ENCODE data around the gene CABP5.

The CABP5 gene

GRCh38 chr19:48000846-48001245 is 43.0 kb downstream of the CABP5 start:
- WGBS, 2 experiments, result 82 to 88% methylated on average over 6 of the region's 6 CpGs
- H3K4me3 ChIP-seq (ENCODE audit: insufficient read depth, low read depth, low read length), result no peak overlapping the region
- H3K27me3 ChIP-seq (ENCODE audit: control insufficient read depth, insufficient read depth, low read length, poor library complexity, severe bottlenecking), result no peaks in the 10 kb centered on the region
- H3K4me1 ChIP-seq (ENCODE audit: control insufficient read depth, insufficient read depth, low read length), result no peaks in the 10 kb centered on the region
- H3K36me3 ChIP-seq (ENCODE audit: control insufficient read depth, insufficient read depth, low read length), result no peaks in the 10 kb centered on the region
- H3K9me3 ChIP-seq (ENCODE audit: control insufficient read depth, low read length), result no peaks in the 10 kb centered on the region
- no peak overlapping the region for H3K27ac ChIP-seq (ENCODE audit: insufficient read depth, low read depth, low read length, poor library complexity, severe bottlenecking)

- H3K27ac ChIP-seq (ENCODE audit: insufficient read depth, low read depth, low read length, poor library complexity, severe bottlenecking), result no peak overlapping the region
- no peak overlapping the region for H3K4me3 ChIP-seq (ENCODE audit: insufficient read depth, low read depth, low read length)
- WGBS, 2 experiments, result 89 to 93% methylated on average over 6 of the region's 6 CpGs
- no peaks in the 10 kb centered on the region for H3K27me3 ChIP-seq (ENCODE audit: control insufficient read depth, insufficient read depth, low read length, poor library complexity, severe bottlenecking)
- no peaks in the 10 kb centered on the region for H3K9me3 ChIP-seq (ENCODE audit: control insufficient read depth, low read length)
- no peaks in the 10 kb centered on the region for H3K4me1 ChIP-seq (ENCODE audit: control insufficient read depth, insufficient read depth, low read length)
- no peaks in the 10 kb centered on the region for H3K36me3 ChIP-seq (ENCODE audit: control insufficient read depth, insufficient read depth, low read length)
Observed at GRCh38 chr19:47998800-47999199, 45.1 kb downstream of the CABP5 start.

DNA sequence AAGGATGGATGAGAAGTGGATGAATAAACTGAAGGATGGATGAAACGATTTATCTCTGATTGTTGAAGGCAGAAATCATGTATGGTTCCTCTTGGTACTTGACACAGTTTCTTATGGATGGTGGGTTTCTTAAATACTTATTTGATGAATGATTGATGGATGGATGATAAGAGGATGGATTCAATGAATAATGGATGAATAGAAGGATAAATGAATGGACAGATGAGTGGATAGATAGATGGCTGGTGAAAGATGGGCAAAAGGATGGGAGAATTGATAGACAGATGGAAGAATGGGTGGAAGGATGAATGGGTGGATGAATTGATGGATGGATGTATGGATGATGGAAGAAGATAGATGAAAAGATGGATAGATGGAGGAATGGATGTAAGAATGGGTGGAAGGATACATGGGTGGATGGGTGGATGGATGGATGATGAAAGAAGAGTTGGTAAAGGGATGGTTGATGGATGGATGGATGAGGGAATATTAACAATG is 47.6 kb downstream of the CABP5 start:
- H3K27ac ChIP-seq (ENCODE audit: insufficient read depth, low read depth, low read length, poor library complexity, severe bottlenecking), result no peak overlapping the region
- H3K4me1 ChIP-seq (ENCODE audit: control insufficient read depth, insufficient read depth, low read length), result no peaks in the 10 kb centered on the region
- H3K27me3 ChIP-seq (ENCODE audit: control insufficient read depth, insufficient read depth, low read length, poor library complexity, severe bottlenecking), result no peaks in the 10 kb centered on the region
- no peaks in the 10 kb centered on the region for H3K36me3 ChIP-seq (ENCODE audit: control insufficient read depth, insufficient read depth, low read length)
- no peaks in the 10 kb centered on the region for H3K9me3 ChIP-seq (ENCODE audit: control insufficient read depth, low read length)
- 61 to 76% methylated on average over 1 of the region's 1 CpG for WGBS, 2 experiments
- H3K4me3 ChIP-seq (ENCODE audit: insufficient read depth, low read depth, low read length), result no peak overlapping the region

DNA sequence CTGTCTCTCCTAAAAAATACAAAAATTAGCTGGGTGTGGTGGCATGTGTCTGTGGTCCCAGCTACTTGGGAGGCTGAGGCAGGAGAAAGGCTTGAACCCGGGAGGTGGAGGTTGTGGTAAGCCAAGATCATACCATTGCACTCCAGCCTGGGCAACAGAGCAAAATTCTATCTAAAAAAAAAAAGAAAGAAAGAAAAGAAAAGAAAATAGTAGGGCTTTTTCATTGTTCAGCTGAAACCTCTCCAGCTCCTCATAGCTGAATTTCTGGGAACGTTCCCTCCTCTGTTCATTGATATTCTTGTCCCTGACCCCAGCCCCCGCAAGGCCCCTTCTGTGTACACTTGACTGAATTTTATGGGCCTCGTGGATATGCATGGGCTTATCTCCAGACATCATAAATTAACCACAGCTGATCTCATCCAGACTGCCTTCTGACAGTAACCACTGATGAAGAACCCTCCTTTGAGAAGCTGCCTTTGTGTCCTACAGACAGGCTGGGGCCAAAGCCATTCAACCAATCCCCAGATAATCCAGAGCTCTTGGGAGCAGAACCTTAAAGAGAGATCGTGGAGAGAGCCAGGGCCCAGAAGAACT is 49.6 kb downstream of the CABP5 start, which contains the start of gene ELSPBP1:
Gene ELSPBP1, plus strand, starts transcription at position 424 of the 594 bp plus-strand sequence. CDS start 14,036 bp downstream, outside the sequence.
- 81 to 85% methylated on average over 5 of the region's 5 CpGs for WGBS, 2 experiments

DNA sequence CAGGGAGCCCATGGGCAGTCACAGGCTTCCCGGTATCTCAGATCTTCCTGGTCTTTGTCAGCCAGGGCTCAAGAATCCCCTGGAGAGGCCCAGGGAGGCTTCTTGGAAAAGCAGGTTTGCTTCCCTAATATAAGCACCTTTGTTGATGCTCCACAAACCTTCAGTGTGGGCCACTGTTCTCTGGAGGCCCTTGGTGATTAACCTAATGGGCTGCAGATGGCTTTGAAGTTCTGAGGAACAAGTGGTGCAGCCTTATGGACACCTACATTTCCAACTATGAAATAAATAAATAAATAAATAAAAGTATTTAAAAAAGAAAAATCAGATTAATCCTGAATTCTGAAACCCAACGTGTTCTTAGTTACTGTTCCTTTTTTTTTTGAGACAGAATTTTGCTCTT is 51.8 kb downstream of the CABP5 start, which contains the start of gene BSPH1:
Gene BSPH1, minus strand, starts transcription at position 101 of the 400 bp plus-strand sequence. Its CDS starts 89 bp downstream, at position 12.
- WGBS, 2 experiments, result 77 to 80% methylated on average over 2 of the region's 2 CpGs
- H3K27ac ChIP-seq (ENCODE audit: insufficient read depth, low read depth, low read length, poor library complexity, severe bottlenecking), result no peak within 1 kb of the TSS
- H3K36me3 ChIP-seq (ENCODE audit: control insufficient read depth, insufficient read depth, low read length), result no peaks in the 10 kb centered on the region
- H3K9me3 ChIP-seq (ENCODE audit: control insufficient read depth, low read length), result no peaks in the 10 kb centered on the region
- no peaks in the 10 kb centered on the region for H3K27me3 ChIP-seq (ENCODE audit: control insufficient read depth, insufficient read depth, low read length, poor library complexity, severe bottlenecking)
- H3K4me1 ChIP-seq (ENCODE audit: control insufficient read depth, insufficient read depth, low read length), result no peaks in the 10 kb centered on the region
- H3K4me3 ChIP-seq (ENCODE audit: insufficient read depth, low read depth, low read length), result no peak within 1 kb of the TSS

More for the DNA sequence above, 49.6 kb downstream of the CABP5 start, which contains the start of gene ELSPBP1:
- Histone ChIP-seq H3K27me3 (ENCODE audit: control insufficient read depth, insufficient read depth, low read length, poor library complexity, severe bottlenecking) (no peaks in the 10 kb centered on the region), H3K4me3 (ENCODE audit: insufficient read depth, low read depth, low read length) (no peak within 1 kb of the TSS), H3K36me3 (ENCODE audit: control insufficient read depth, insufficient read depth, low read length) (no peaks in the 10 kb centered on the region), H3K9me3 (ENCODE audit: control insufficient read depth, low read length) (no peaks in the 10 kb centered on the region), H3K27ac (ENCODE audit: insufficient read depth, low read depth, low read length, poor library complexity, severe bottlenecking) (no peak within 1 kb of the TSS), H3K4me1 (ENCODE audit: control insufficient read depth, insufficient read depth, low read length) (no peaks in the 10 kb centered on the region)

DNA sequence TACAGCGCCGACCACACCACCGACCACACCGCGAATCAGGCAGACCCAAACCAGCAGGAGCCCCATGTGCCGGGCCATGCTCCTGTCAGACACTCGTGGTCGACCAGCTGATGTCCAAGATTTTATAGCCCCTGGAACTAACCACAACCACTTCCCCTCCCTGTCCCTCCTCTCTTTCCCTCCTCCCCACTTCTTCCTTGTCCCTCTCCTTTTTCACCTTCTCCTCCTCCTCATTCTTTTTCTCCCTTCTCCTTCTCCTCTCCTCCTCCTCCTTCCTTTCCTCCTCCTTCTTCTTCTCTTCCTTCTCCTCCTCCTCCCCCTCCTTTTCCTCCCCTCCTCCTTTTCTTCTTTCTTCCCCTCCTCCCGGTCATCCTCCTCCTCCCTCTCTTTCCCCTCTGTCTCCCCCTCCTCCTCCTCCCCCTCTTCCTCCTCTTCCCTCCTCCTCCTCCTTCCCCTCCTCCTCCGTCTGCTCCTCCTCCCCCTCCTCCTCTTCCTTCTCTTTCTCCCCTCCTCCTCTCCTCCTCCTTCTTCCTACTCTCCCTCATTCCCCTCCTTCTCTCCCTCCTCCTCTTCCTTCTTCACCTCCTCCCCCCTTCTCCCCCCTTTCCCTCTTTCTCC is 52.6 kb downstream of the CABP5 start:
- 74 to 76% methylated on average over 10 of the region's 10 CpGs for WGBS, 2 experiments
- Histone ChIP-seq H3K27me3 (ENCODE audit: control insufficient read depth, insufficient read depth, low read length, poor library complexity, severe bottlenecking) (no peaks in the 10 kb centered on the region), H3K4me3 (ENCODE audit: insufficient read depth, low read depth, low read length) (no peak overlapping the region), H3K36me3 (ENCODE audit: control insufficient read depth, insufficient read depth, low read length) (no peaks in the 10 kb centered on the region), H3K4me1 (ENCODE audit: control insufficient read depth, insufficient read depth, low read length) (no peaks in the 10 kb centered on the region), H3K27ac (ENCODE audit: insufficient read depth, low read depth, low read length, poor library complexity, severe bottlenecking) (no peak overlapping the region), H3K9me3 (ENCODE audit: control insufficient read depth, low read length) (no peaks in the 10 kb centered on the region)
